ENCODE measurements around the gene TFB2M.

- TF ChIP-seq POLR2A (IDR thresholded peaks at IDR 0.05): no peak
- TF ChIP-seq CTCF (IDR thresholded peaks at IDR 0.05): no peak
- TF ChIP-seq EP300 (IDR thresholded peaks at IDR 0.05): no peak
- TF ChIP-seq POLR2AphosphoS5 (IDR thresholded peaks at IDR 0.05): no peak
These were observed 322 bp downstream of the TFB2M start for GRCh38 chr1:246565751-246566127.

Measured in stomach (tissue), 4 donors.